ENCODE data around the gene SPINK13.

GRCh38 chr5:148314731-148315130 is 46.1 kb downstream of the SPINK13 start:
- TF ChIP-seq CTCF (conservative IDR thresholded peaks at IDR 0.05 in 1 of 2, IDR thresholded peaks at IDR 0.05 in 1 of 2; ENCODE audit: low read depth in 1 of 2, low read length in 2 of 2) (no peak), EZH2 (IDR thresholded peaks at IDR 0.05; ENCODE audit: low read length, missing control alignments) (no peak)
